K562 (cell line): ENCODE measurements around the gene RNF11. TPM values are rescaled to one million over a fixed set of nuclear protein-coding genes. Genes with fewer than 3 reads are reported as not detected.
A peak's percentile ranks its signal among the peaks of the same experiment; 100 is the strongest.

Experiments
- ATF1 ChIP-seq, 2 experiments: fragments of 450-650 bp in 1 of 2; IDR thresholded peaks; 2 replicates each; pipeline ENCODE4 v1.6.1; 2016; ENCODE audit warnings: missing compliant biosample characterization in 1 of 2, missing genetic modification characterization in 1 of 2
- BCLAF1 ChIP-seq, 2 experiments: fragments of 450-650 bp in 1 of 2; IDR thresholded peaks; 2 replicates each; pipeline ENCODE4 v1.6.1; 2011 to 2017; ENCODE audit warnings: low read depth in 2 of 2, antibody characterized with exemption in 1 of 2, borderline replicate concordance in 1 of 2, low read length in 1 of 2, mild to moderate bottlenecking in 1 of 2, mixed read lengths in 1 of 2; ENCODE audit not compliant: control insufficient read depth in 1 of 2
- GABPB2 ChIP-seq: fragments of 250-450 bp; sonication (Bioruptor Pico); conservative IDR thresholded peaks from 2 replicates; pipeline ENCODE4 v1.5.1; 2021; ENCODE audit warnings: mild to moderate bottlenecking
- HDAC2 ChIP-seq: fragments of 450-650 bp; IDR thresholded peaks from 2 replicates; pipeline ENCODE4 v1.6.1; 2016; ENCODE audit warnings: mild to moderate bottlenecking
- HNRNPUL1 ChIP-seq: fragments of 200-400 bp; formaldehyde crosslinking; IDR thresholded peaks from 2 replicates; pipeline ENCODE4 v1.6.1; 2017; ENCODE audit warnings: low read length
- IFI16 ChIP-seq: fragments of 250-450 bp; sonication (Bioruptor Pico); IDR thresholded peaks from 2 replicates; pipeline ENCODE4 v2.1.2; 2022; ENCODE audit warnings: mild to moderate bottlenecking, inconsistent platforms
- MNT ChIP-seq, 2 experiments: fragments of 450-650 bp; conservative IDR thresholded peaks; 2 replicates each; pipeline ENCODE4 v1.6.1; 2017; ENCODE audit warnings: mild to moderate bottlenecking in 2 of 2, moderate library complexity in 2 of 2
- SAP30 ChIP-seq: fragments of 200-600 bp; sonication (generic); IDR thresholded peaks from 2 replicates; pipeline ENCODE4 v1.6.1; 2012; ENCODE audit warnings: borderline replicate concordance, low read depth, mild to moderate bottlenecking, moderate library complexity, low read length, control low read depth, inconsistent platforms; ENCODE audit not compliant: insufficient read depth, poor library complexity, severe bottlenecking
- SRSF3 ChIP-seq: fragments of 200-400 bp; formaldehyde crosslinking; IDR thresholded peaks from 2 replicates; pipeline ENCODE4 v1.6.1; 2016; ENCODE audit warnings: mild to moderate bottlenecking, low read length, moderate library complexity; ENCODE audit not compliant: insufficient read depth
- TCF7L2 ChIP-seq: fragments of 150-350 bp; IDR thresholded peaks from 2 replicates; pipeline ENCODE4 v1.6.1; 2016; ENCODE audit warnings: low read depth, mild to moderate bottlenecking, low read length, moderate library complexity
- TEAD2 ChIP-seq: fragments of 450-650 bp; IDR thresholded peaks from 2 replicates; pipeline ENCODE4 v1.6.1; 2016; ENCODE audit warnings: missing genetic modification characterization, control low read depth, missing compliant biosample characterization
- ZNF133 ChIP-seq: fragments of 250-450 bp; sonication (Bioruptor Pico); IDR thresholded peaks from 2 replicates; pipeline ENCODE4 v1.4.0; 2020; ENCODE audit warnings: mild to moderate bottlenecking
- ZNF347 ChIP-seq: fragments of 450-650 bp; formaldehyde crosslinking; IDR thresholded peaks from 2 replicates; pipeline ENCODE4 v1.4.0; 2020; ENCODE audit warnings: low read depth, mild to moderate bottlenecking, moderate library complexity
- ZNF77 ChIP-seq: fragments of 250-450 bp; sonication (Bioruptor Pico); IDR thresholded peaks from 2 replicates; pipeline ENCODE4 v1.5.0; 2020
- ZNF830 ChIP-seq: fragments of 250-450 bp; sonication (Bioruptor Pico); IDR thresholded peaks from 2 replicates; pipeline ENCODE4 v1.5.0; 2021; ENCODE audit warnings: mild to moderate bottlenecking
- polyA plus RNA-seq, 8 experiments: library from polyadenylated mRNA; depleted of rRNA in 4 of 8; stranded (reverse) in 5 of 8; unstranded in 3 of 8; fragments of >200 nt; fragmentation: Nextera tagmentation in 2 of 8; fragmentation: Illumina TruSeq in 1 of 8; extraction: Ambion mirVana in 2 of 8; extraction: Trizol in 1 of 8; gene quantifications; 2 replicates each; pipeline versions ENCODE4 v1.2.1 to v1.2.3, GENCODE V29; 2011 to 2014; ENCODE audit warnings: inconsistent platforms in 1 of 8, missing spikeins in 1 of 8
- total RNA-seq, 7 experiments: library from RNA; depleted of rRNA in 6 of 7; stranded (reverse); fragments of >200 nt in 6 of 7; fragmentation: Illumina TruSeq in 2 of 7; extraction: Trizol in 2 of 7; gene quantifications; 2 replicates each; pipeline versions ENCODE4 v1.2.1 to v1.2.3, GENCODE V29; 2011 to 2021; ENCODE audit warnings: low replicate concordance in 1 of 7

Gene RNF11
- total and polyA plus RNA-seq, 9 of the 15 experiments (the other 6 are each of a cell fraction or from before 2014, with no cell fraction given) = 5.7 to 34.3 (median 23.1) TPM

DNA sequence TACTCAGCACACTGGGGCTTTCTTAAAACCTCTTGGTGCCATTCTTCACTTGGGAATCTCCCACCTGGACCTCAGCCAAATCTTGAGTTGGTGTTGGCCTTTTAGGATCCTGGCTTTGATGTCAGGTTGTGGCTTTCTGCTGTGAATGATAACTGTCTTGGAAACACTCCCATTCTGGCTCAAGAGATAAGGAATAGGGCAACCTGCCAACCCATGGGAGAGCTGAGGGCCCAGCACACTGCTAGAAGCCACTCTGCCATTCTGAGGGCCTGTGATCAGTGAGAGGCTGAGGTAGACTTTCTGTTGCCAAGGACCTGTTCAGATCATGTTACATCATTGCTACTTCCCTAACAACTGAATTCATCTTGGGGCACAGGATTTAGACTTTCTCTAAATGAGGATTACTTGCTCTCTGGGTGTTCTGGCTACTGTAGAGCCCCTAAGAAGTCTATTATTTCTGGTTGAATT lies 48.4 kb downstream of the RNF11 start (continued):
- TF ChIP-seq BCLAF1 (IDR thresholded peaks at IDR 0.05; ENCODE audit: borderline replicate concordance in 1 of 2, control insufficient read depth in 1 of 2, low read depth in 2 of 2, low read length in 1 of 2) (no peak), HDAC2 (peak; percentile 97), HNRNPUL1 (no peak), ZNF830 (CRISPR knock-in tag) (no peak), ATF1 (CRISPR knock-in tag; IDR thresholded peaks at IDR 0.05) (no peak), ATF1 (tag; IDR thresholded peaks at IDR 0.05) (peak; percentile 73), MNT (conservative IDR thresholded peaks at IDR 0.05) (peak in 1 of 2 experiments; percentile 66; a peak in 2 of 4 replicates), IFI16 (no peak), TCF7L2 (peak; percentile 88), TEAD2 (tag) (no peak), ZNF133 (CRISPR knock-in tag) (no peak), SRSF3 (no peak), GABPB2 (CRISPR knock-in tag) (no peak), SAP30 (no peak), ZNF77 (no peak), ZNF347 (no peak)
